H9 (cell line): Measurements from ENCODE around the gene MLYCD. TPM values are rescaled to one million over a fixed set of nuclear protein-coding genes. Genes with fewer than 3 reads are reported as not detected.

ENCODE experiments used
- DNase-seq: peaks from one replicate; pipeline ENCODE4 v3.0.0-alpha.2; 2017
- H2AFZ ChIP-seq: one replicate; pipeline ENCODE4 v1.6.1; 2013; ENCODE audit warnings: mild to moderate bottlenecking, low read length, control low read depth, moderate library complexity
- H2AK5ac ChIP-seq: 2 replicates; pipeline ENCODE4 v1.6.1; 2013; ENCODE audit warnings: low read length, control low read depth, mixed read lengths; ENCODE audit not compliant: insufficient read length
- H2BK120ac ChIP-seq: one replicate; pipeline ENCODE4 v1.6.1; 2013; ENCODE audit warnings: low read depth, mild to moderate bottlenecking, low read length, control low read depth, inconsistent platforms; ENCODE audit not compliant: poor library complexity, severe bottlenecking
- H2BK12ac ChIP-seq: 2 replicates; pipeline ENCODE4 v1.6.1; 2013; ENCODE audit warnings: low read length, control low read depth, mixed read lengths, low read depth; ENCODE audit not compliant: insufficient read length
- H2BK15ac ChIP-seq: 2 replicates; pipeline ENCODE4 v1.6.1; 2013; ENCODE audit warnings: low read depth, low read length, control low read depth
- H2BK20ac ChIP-seq: one replicate; pipeline ENCODE4 v1.6.1; 2013; ENCODE audit warnings: low read depth, mild to moderate bottlenecking, low read length, control low read depth, inconsistent platforms; ENCODE audit not compliant: poor library complexity, severe bottlenecking
- H2BK5ac ChIP-seq: 2 replicates; pipeline ENCODE4 v1.6.1; 2013; ENCODE audit warnings: low read length, control low read depth, mixed read lengths; ENCODE audit not compliant: insufficient read length
- H3K14ac ChIP-seq: 2 replicates; pipeline ENCODE4 v1.6.1; 2013; ENCODE audit warnings: low read length, control low read depth; ENCODE audit not compliant: insufficient read depth
- H3K18ac ChIP-seq: 2 replicates; pipeline ENCODE4 v1.6.1; 2013; ENCODE audit warnings: low read depth, mild to moderate bottlenecking, mixed read lengths, low read length, control low read depth; ENCODE audit not compliant: insufficient read length
- H3K23ac ChIP-seq: 2 replicates; pipeline ENCODE4 v1.6.1; 2013; ENCODE audit warnings: low read length, control low read depth, mixed read lengths, low read depth; ENCODE audit not compliant: insufficient read length
- H3K23me2 ChIP-seq: 2 replicates; pipeline ENCODE4 v1.6.1; 2013; ENCODE audit warnings: low read depth, mild to moderate bottlenecking, mixed read lengths, low read length, control low read depth; ENCODE audit not compliant: insufficient read length, poor library complexity, severe bottlenecking
- H3K27ac ChIP-seq: 2 replicates; pipeline ENCODE4 v1.5.1; 2013; ENCODE audit warnings: low read length, control low read depth, mixed read lengths, low read depth; ENCODE audit not compliant: insufficient read length
- H3K27me3 ChIP-seq: 2 replicates; pipeline ENCODE4 v1.6.1; 2013; ENCODE audit warnings: low read length, control low read depth, inconsistent platforms; ENCODE audit not compliant: insufficient read depth
- H3K4ac ChIP-seq: 2 replicates; pipeline ENCODE4 v1.6.1; 2013; ENCODE audit warnings: low read depth, mild to moderate bottlenecking, control low read depth, inconsistent platforms, low read length, moderate library complexity
- H3K4me1 ChIP-seq: 2 replicates; pipeline ENCODE4 v1.6.1; 2013; ENCODE audit warnings: low read length, control low read depth, inconsistent platforms; ENCODE audit not compliant: insufficient read depth
- H3K4me2 ChIP-seq: 2 replicates; pipeline ENCODE4 v1.6.1; 2013; ENCODE audit warnings: low read length, control low read depth, mixed read lengths; ENCODE audit not compliant: insufficient read length, insufficient read depth
- H3K56ac ChIP-seq: 2 replicates; pipeline ENCODE4 v1.6.1; 2013; ENCODE audit warnings: low read depth, mild to moderate bottlenecking, mixed read lengths, low read length, control low read depth; ENCODE audit not compliant: insufficient read length
- H3K79me1 ChIP-seq: 2 replicates; pipeline ENCODE4 v1.6.1; 2013; ENCODE audit warnings: low read depth, mild to moderate bottlenecking, moderate library complexity, low read length, control low read depth, inconsistent platforms; ENCODE audit not compliant: insufficient read depth, poor library complexity, severe bottlenecking
- H3K79me2 ChIP-seq: 2 replicates; pipeline ENCODE4 v1.6.1; 2013; ENCODE audit warnings: low read length, control low read depth, inconsistent platforms; ENCODE audit not compliant: insufficient read depth
- H3K9ac ChIP-seq: 2 replicates; pipeline ENCODE4 v1.6.1; 2013; ENCODE audit warnings: low read length, control low read depth, mixed read lengths; ENCODE audit not compliant: insufficient read length; ENCODE audit errors: extremely low read depth
- H3K9me3 ChIP-seq: one replicate; pipeline ENCODE4 v1.6.1; 2013; ENCODE audit warnings: low read depth, low read length, inconsistent platforms; ENCODE audit not compliant: control insufficient read depth
- H3T11ph ChIP-seq: one replicate; pipeline ENCODE4 v1.6.1; 2013; ENCODE audit warnings: mild to moderate bottlenecking, low read length, control low read depth, inconsistent platforms
- H4K20me1 ChIP-seq: one replicate; pipeline ENCODE4 v1.6.1; 2013; ENCODE audit not compliant: control insufficient read depth, insufficient read length, insufficient read depth
- H4K5ac ChIP-seq: 2 replicates; pipeline ENCODE4 v1.6.1; 2013; ENCODE audit warnings: low read depth, mild to moderate bottlenecking, mixed read lengths, low read length, control low read depth; ENCODE audit not compliant: insufficient read length
- H4K8ac ChIP-seq: replicated peaks from 2 replicates; pipeline ENCODE4 v1.6.1; 2013; ENCODE audit warnings: low read length, control low read depth, mixed read lengths, low read depth; ENCODE audit not compliant: insufficient read length
- H4K91ac ChIP-seq: 2 replicates; pipeline ENCODE4 v1.6.1; 2013; ENCODE audit warnings: low read depth, mild to moderate bottlenecking, moderate library complexity, mixed read lengths, low read length, control low read depth; ENCODE audit not compliant: insufficient read length
- H3K27ac Mint-ChIP-seq, 3 experiments: 2 replicates in 2 of 3; 3 replicates in 1 of 3; pipeline ENCODE4 v1.8.0; 2020 to 2021; ENCODE audit warnings: mixed read lengths in 3 of 3, mild to moderate bottlenecking in 1 of 3, moderate library complexity in 1 of 3
- H3K27me3 Mint-ChIP-seq: 2 replicates; pipeline ENCODE4 v1.8.0; 2021; ENCODE audit warnings: low read depth, mild to moderate bottlenecking, moderate library complexity, mixed read lengths
- H3K36me3 Mint-ChIP-seq, 3 experiments: 2 replicates in 2 of 3; 3 replicates in 1 of 3; pipeline ENCODE4 v1.8.0; 2020 to 2021; ENCODE audit warnings: low read depth in 3 of 3, mixed read lengths in 3 of 3; ENCODE audit not compliant: insufficient read depth in 1 of 3
- H3K4me1 Mint-ChIP-seq, 2 experiments: 2 replicates each; pipeline ENCODE4 v1.8.0; 2020; ENCODE audit warnings: mixed read lengths in 2 of 2
- H3K4me3 Mint-ChIP-seq, 2 experiments: 2 replicates in 1 of 2; 3 replicates in 1 of 2; pipeline ENCODE4 v1.8.0; 2020 to 2021; ENCODE audit warnings: mild to moderate bottlenecking in 2 of 2, mixed read lengths in 2 of 2, moderate library complexity in 1 of 2
- H3K9me3 Mint-ChIP-seq, 2 experiments: 2 replicates in 1 of 2; 3 replicates in 1 of 2; pipeline ENCODE4 v1.8.0; 2020; ENCODE audit warnings: mild to moderate bottlenecking in 2 of 2, mixed read lengths in 2 of 2, moderate library complexity in 1 of 2
- CTCF ChIP-seq: fragments of 200-600 bp; sonication (generic); conservative IDR thresholded peaks from 3 replicates; pipeline ENCODE4 v1.8.0; 2021; ENCODE audit warnings: antibody characterized with exemption, mild to moderate bottlenecking
- WGBS: extraction: QIAGEN DNeasy Blood & Tissue Kit; methylation state at CpG from one replicate; pipeline ENCODE4 v1.1.7; 2013; ENCODE audit warnings: missing lambda C conversion rate, low lambda C conversion rate, mixed read lengths; ENCODE audit not compliant: insufficient read length; ENCODE audit errors: extremely low coverage; 5-methylcytosine and 5-hydroxymethylcytosine counted together
- total RNA-seq: library from RNA; stranded (reverse); gene quantifications from 2 replicates; pipeline ENCODE4 v1.2.1, GENCODE V29; 2021

Gene MLYCD
- total RNA-seq, 1 experiment from 2014 or later: 7.1 TPM

GRCh38 chr16:83878838-83879237 lies 20.1 kb upstream of the MLYCD start:
- Histone ChIP-seq H3K14ac (no peak overlapping the region), H4K91ac (no peak overlapping the region), H4K5ac (no peak overlapping the region), H3K27ac (no peak overlapping the region), H3T11ph (no peak overlapping the region), H3K27me3 (no peaks in the 10 kb centered on the region), H3K9ac (no peak overlapping the region), H3K79me2 (no peaks in the 10 kb centered on the region), H2BK15ac (no peak overlapping the region), H2BK120ac (no peak overlapping the region), H3K18ac (no peak overlapping the region), H3K4me2 (no peak overlapping the region), H3K23ac (no peak overlapping the region), H3K56ac (no peak overlapping the region), H3K23me2 (no peaks in the 10 kb centered on the region), H2BK5ac (no peak overlapping the region), H2BK12ac (no peak overlapping the region), H2AFZ (no peak overlapping the region), H3K4ac (no peak overlapping the region), H4K20me1 (no peaks in the 10 kb centered on the region), H2AK5ac (no peak overlapping the region), H4K8ac (no peak overlapping the region), H3K4me1 (no peaks in the 10 kb centered on the region), H3K9me3 (no peaks in the 10 kb centered on the region), H2BK20ac (no peak overlapping the region), H3K79me1 (no peaks in the 10 kb centered on the region)
- no peak for DNase-seq
- no CpG with 5 or more reads among the region's 6 CpGs for WGBS
- H3K27ac Mint-ChIP-seq: peak overlapping the region in 2 of 3 experiments; percentile 44 to 57; a peak in 1 of 7 replicates
- H3K9me3 Mint-ChIP-seq: peaks cover 0 to 10% of the 10 kb centered on the region in 2 experiments; a peak in 2 of 5 replicates
- peak; percentile 79 for TF ChIP-seq CTCF
- H3K4me3 Mint-ChIP-seq: no peak overlapping the region
- peaks cover 14 to 19% of the 10 kb centered on the region in 2 experiments for H3K4me1 Mint-ChIP-seq
- H3K27me3 Mint-ChIP-seq: peaks cover 8% of the 10 kb centered on the region
- peaks cover 0 to 8% (median 1%) of the 10 kb centered on the region in 3 experiments; a peak in 4 of 7 replicates for H3K36me3 Mint-ChIP-seq
